HepG2 (cell line): ENCODE results near the gene MTFR1L. TPM values are rescaled to one million over a fixed set of nuclear protein-coding genes. Genes with fewer than 3 reads are reported as not detected.

Experiments used
- CC2D1A ChIP-seq: sonication (generic); formaldehyde crosslinking; IDR thresholded peaks from 2 replicates; pipeline ENCODE4 v1.8.1; 2023; ENCODE audit warnings: mild to moderate bottlenecking, missing genetic modification reagents
- EP300 ChIP-seq, 3 experiments: sonication (generic) in 1 of 3; formaldehyde crosslinking in 1 of 3; IDR thresholded peaks; 2 replicates each; pipeline versions ENCODE4 v1.5.1 to v1.6.1; 2011 to 2020; ENCODE audit warnings: low read depth in 2 of 3, low read length in 2 of 3, borderline replicate concordance in 1 of 3, improper control_type of control experiment in 1 of 3, mild to moderate bottlenecking in 1 of 3, missing genetic modification reagents in 1 of 3, moderate library complexity in 1 of 3
- MED1 ChIP-seq: sonication (generic); formaldehyde crosslinking; IDR thresholded peaks from 2 replicates; pipeline ENCODE4 v1.4.0; 2020; ENCODE audit warnings: missing genetic modification reagents
- PHB2 ChIP-seq: fragments of 450-650 bp; IDR thresholded peaks from 2 replicates; pipeline ENCODE4 v1.6.1; 2018; ENCODE audit not compliant: partially characterized antibody
- REXO4 ChIP-seq: sonication (generic); formaldehyde crosslinking; IDR thresholded peaks from 2 replicates; pipeline ENCODE4 v1.8.0; 2022; ENCODE audit warnings: missing genetic modification reagents, mild to moderate bottlenecking, borderline replicate concordance
- RORA ChIP-seq: sonication (generic); formaldehyde crosslinking; IDR thresholded peaks from 2 replicates; pipeline ENCODE4 v1.5.0; 2020; ENCODE audit warnings: mild to moderate bottlenecking, missing genetic modification reagents, moderate library complexity
- SAFB2 ChIP-seq: sonication (generic); formaldehyde crosslinking; IDR thresholded peaks from 2 replicates; pipeline ENCODE4 v1.5.1; 2020; ENCODE audit warnings: missing genetic modification reagents, low read depth, mild to moderate bottlenecking, borderline replicate concordance
- SMARCC2 ChIP-seq: fragments of 450-650 bp; IDR thresholded peaks from 2 replicates; pipeline ENCODE4 v1.6.1; 2017; ENCODE audit warnings: antibody characterized with exemption, mild to moderate bottlenecking
- ZNF180 ChIP-seq: sonication (generic); formaldehyde crosslinking; IDR thresholded peaks from 2 replicates; pipeline ENCODE4 v1.4.0; 2020; ENCODE audit warnings: low read depth, missing genetic modification reagents, borderline replicate concordance
- ZNF225 ChIP-seq: sonication (generic); formaldehyde crosslinking; IDR thresholded peaks from 2 replicates; pipeline ENCODE4 v1.4.0; 2020; ENCODE audit warnings: mild to moderate bottlenecking, missing genetic modification reagents
- ZNF468 ChIP-seq: sonication (generic); formaldehyde crosslinking; IDR thresholded peaks from 2 replicates; pipeline ENCODE4 v1.8.0; 2022; ENCODE audit warnings: mild to moderate bottlenecking, moderate library complexity, missing genetic modification reagents
- ZNF792 ChIP-seq: IDR thresholded peaks from 2 replicates; pipeline ENCODE4 v1.6.1; 2016
- polyA plus RNA-seq, 8 experiments: library from polyadenylated mRNA; depleted of rRNA in 3 of 8; stranded (reverse) in 7 of 8; unstranded in 1 of 8; fragments of >200 nt; fragmentation: Illumina TruSeq in 4 of 8; extraction: Trizol in 4 of 8; gene quantifications; 2 replicates each; pipeline versions ENCODE4 v1.2.1 to v1.2.3, GENCODE V29; 2011 to 2016; ENCODE audit warnings: low read depth in 4 of 8, missing spikeins in 1 of 8, mixed read lengths in 1 of 8; ENCODE audit not compliant: insufficient read depth in 1 of 8
- total RNA-seq, 5 experiments: library from RNA; depleted of rRNA; stranded (reverse); fragments of >200 nt; fragmentation: Illumina TruSeq; extraction: Trizol; gene quantifications; 2 replicates each; pipeline ENCODE4 v1.2.3, GENCODE V29; 2016; ENCODE audit warnings: low read depth in 1 of 5
- TF ChIP-seq, protein P1 (sequence below): sonication (generic); formaldehyde crosslinking; IDR thresholded peaks from 2 replicates; pipeline ENCODE4 v1.5.0; 2020; ENCODE audit warnings: mild to moderate bottlenecking, missing genetic modification reagents
- TF ChIP-seq, protein P2 (sequence below): sonication (generic); formaldehyde crosslinking; IDR thresholded peaks from 2 replicates; pipeline ENCODE4 v1.8.1; 2023; ENCODE audit warnings: mild to moderate bottlenecking, inconsistent platforms, moderate library complexity, missing genetic modification reagents, borderline replicate concordance
- TF ChIP-seq, protein P3 (sequence below): sonication (generic); formaldehyde crosslinking; IDR thresholded peaks from 2 replicates; pipeline ENCODE4 v1.4.0; 2020; ENCODE audit warnings: mild to moderate bottlenecking, missing genetic modification reagents, borderline replicate concordance
- TF ChIP-seq, protein P4 (sequence below): sonication (generic); formaldehyde crosslinking; IDR thresholded peaks from 2 replicates; pipeline ENCODE4 v1.4.0; 2020; ENCODE audit warnings: missing genetic modification reagents
- TF ChIP-seq, protein P5 (sequence below): sonication (generic); formaldehyde crosslinking; IDR thresholded peaks from 2 replicates; pipeline ENCODE4 v1.9.0; 2022; ENCODE audit warnings: low read depth, missing genetic modification reagents

MTFR1L gene
- total and polyA plus RNA-seq, 2 of the 13 experiments (the other 11 are each of a cell fraction or from before 2014, with no cell fraction given) = 38.0 to 55.7 TPM

DNA sequence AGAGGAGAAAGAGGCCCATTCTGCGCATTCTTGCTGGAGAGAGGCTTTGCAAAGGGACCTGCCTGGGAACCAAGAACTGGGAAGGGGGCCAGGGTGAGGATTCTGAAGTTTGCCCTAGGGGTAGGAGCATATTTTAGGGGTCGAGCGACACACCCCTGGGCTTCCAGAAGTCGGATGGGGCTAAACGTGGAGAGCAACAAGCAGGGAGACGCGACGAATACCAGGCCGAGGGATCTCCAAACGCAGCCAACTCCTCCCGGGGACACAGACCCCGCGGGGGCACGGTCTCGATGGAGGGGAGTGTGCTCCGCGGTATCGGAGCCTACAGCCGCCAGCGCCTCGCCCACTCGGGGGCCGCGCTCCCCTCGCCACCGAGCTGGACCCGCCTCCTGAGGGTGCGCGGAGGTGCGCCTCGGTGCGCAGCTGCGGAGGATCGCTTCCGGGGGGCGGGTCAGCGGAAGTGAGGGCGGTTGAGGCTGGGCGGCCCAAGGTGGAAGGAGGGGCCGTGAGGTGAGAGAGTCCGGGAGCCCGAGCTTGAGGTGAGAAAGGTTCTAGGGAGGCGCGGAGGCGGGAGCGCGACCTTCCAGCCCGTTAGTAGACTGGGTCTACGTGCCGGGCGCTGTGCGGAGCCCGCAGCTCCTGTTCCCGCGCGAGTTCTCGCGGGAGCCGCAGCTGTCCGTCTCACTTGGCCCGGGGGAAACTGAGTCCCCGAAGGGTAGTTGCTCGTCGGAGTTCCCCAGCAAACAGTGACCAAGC, at the start of gene MTFR1L (continued):
- TF ChIP-seq, protein P1, sequence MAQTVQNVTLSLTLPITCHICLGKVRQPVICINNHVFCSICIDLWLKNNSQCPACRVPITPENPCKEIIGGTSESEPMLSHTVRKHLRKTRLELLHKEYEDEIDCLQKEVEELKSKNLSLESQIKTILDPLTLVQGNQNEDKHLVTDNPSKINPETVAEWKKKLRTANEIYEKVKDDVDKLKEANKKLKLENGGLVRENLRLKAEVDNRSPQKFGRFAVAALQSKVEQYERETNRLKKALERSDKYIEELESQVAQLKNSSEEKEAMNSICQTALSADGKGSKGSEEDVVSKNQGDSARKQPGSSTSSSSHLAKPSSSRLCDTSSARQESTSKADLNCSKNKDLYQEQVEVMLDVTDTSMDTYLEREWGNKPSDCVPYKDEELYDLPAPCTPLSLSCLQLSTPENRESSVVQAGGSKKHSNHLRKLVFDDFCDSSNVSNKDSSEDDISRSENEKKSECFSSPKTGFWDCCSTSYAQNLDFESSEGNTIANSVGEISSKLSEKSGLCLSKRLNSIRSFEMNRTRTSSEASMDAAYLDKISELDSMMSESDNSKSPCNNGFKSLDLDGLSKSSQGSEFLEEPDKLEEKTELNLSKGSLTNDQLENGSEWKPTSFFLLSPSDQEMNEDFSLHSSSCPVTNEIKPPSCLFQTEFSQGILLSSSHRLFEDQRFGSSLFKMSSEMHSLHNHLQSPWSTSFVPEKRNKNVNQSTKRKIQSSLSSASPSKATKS = no peak
- TF ChIP-seq, protein P2, sequence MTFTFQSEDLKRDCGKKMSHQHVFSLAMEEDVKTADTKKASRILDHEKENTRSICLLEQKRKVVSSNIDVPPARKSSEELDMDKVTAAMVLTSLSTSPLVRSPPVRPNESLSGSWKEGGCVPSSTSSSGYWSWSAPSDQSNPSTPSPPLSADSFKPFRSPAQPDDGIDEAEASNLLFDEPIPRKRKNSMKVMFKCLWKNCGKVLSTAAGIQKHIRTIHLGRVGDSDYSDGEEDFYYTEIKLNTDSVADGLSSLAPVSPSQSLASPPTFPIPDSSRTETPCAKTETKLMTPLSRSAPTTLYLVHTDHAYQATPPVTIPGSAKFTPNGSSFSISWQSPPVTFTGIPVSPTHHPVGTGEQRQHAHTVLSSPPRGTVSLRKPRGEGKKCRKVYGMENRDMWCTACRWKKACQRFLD (CRISPR knock-in tag) = peak; percentile 12; the same call in 1 of the 2 replicates
- TF ChIP-seq ZNF225 (no peak), PHB2 (no peak), MED1 (CRISPR knock-in tag) (peak; percentile 59), ZNF180 (CRISPR knock-in tag) (no peak), RORA (CRISPR knock-in tag) (no peak), ZNF792 (CRISPR knock-in tag) (peak; percentile 69; the same call in 1 of the 2 replicates), ZNF468 (CRISPR knock-in tag) (0 out of 2 replicates have a peak, but pooled peaks have one; percentile 11), CC2D1A (CRISPR knock-in tag) (no peak), EP300 (IDR thresholded peaks at IDR 0.05; ENCODE audit: low read depth in 2 of 2, low read length in 2 of 2) (no peak), EP300 (CRISPR knock-in tag; IDR thresholded peaks at IDR 0.05; ENCODE audit: borderline replicate concordance) (peak; percentile 63), SAFB2 (peak; percentile 56; the same call in 1 of the 2 replicates), SMARCC2 (no peak), REXO4 (CRISPR knock-in tag) (no peak)
- TF ChIP-seq, protein P3, sequence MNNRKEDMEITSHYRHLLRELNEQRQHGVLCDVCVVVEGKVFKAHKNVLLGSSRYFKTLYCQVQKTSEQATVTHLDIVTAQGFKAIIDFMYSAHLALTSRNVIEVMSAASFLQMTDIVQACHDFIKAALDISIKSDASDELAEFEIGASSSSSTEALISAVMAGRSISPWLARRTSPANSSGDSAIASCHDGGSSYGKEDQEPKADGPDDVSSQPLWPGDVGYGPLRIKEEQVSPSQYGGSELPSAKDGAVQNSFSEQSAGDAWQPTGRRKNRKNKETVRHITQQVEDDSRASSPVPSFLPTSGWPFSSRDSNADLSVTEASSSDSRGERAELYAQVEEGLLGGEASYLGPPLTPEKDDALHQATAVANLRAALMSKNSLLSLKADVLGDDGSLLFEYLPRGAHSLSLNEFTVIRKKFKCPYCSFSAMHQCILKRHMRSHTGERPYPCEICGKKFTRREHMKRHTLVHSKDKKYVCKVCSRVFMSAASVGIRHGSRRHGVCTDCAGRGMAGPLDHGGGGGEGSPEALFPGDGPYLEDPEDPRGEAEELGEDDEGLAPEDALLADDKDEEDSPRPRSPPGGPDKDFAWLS (CRISPR knock-in tag) = no peak
- TF ChIP-seq, protein P4, sequence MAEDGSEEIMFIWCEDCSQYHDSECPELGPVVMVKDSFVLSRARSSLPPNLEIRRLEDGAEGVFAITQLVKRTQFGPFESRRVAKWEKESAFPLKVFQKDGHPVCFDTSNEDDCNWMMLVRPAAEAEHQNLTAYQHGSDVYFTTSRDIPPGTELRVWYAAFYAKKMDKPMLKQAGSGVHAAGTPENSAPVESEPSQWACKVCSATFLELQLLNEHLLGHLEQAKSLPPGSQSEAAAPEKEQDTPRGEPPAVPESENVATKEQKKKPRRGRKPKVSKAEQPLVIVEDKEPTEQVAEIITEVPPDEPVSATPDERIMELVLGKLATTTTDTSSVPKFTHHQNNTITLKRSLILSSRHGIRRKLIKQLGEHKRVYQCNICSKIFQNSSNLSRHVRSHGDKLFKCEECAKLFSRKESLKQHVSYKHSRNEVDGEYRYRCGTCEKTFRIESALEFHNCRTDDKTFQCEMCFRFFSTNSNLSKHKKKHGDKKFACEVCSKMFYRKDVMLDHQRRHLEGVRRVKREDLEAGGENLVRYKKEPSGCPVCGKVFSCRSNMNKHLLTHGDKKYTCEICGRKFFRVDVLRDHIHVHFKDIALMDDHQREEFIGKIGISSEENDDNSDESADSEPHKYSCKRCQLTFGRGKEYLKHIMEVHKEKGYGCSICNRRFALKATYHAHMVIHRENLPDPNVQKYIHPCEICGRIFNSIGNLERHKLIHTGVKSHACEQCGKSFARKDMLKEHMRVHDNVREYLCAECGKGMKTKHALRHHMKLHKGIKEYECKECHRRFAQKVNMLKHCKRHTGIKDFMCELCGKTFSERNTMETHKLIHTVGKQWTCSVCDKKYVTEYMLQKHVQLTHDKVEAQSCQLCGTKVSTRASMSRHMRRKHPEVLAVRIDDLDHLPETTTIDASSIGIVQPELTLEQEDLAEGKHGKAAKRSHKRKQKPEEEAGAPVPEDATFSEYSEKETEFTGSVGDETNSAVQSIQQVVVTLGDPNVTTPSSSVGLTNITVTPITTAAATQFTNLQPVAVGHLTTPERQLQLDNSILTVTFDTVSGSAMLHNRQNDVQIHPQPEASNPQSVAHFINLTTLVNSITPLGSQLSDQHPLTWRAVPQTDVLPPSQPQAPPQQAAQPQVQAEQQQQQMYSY (CRISPR knock-in tag) = no peak
- TF ChIP-seq, protein P5, sequence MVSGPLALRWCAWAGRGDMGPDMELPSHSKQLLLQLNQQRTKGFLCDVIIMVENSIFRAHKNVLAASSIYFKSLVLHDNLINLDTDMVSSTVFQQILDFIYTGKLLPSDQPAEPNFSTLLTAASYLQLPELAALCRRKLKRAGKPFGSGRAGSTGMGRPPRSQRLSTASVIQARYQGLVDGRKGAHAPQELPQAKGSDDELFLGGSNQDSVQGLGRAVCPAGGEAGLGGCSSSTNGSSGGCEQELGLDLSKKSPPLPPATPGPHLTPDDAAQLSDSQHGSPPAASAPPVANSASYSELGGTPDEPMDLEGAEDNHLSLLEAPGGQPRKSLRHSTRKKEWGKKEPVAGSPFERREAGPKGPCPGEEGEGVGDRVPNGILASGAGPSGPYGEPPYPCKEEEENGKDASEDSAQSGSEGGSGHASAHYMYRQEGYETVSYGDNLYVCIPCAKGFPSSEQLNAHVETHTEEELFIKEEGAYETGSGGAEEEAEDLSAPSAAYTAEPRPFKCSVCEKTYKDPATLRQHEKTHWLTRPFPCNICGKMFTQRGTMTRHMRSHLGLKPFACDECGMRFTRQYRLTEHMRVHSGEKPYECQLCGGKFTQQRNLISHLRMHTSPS = peak; percentile 42; the same call in 1 of the 2 replicates
